ENCODE results near the gene FCHO2. TPM values are rescaled to one million over a fixed set of nuclear protein-coding genes. Genes with fewer than 3 reads are reported as not detected.
"Not testable (repeated sequence)": the region's sequence is repeated elsewhere in the genome, so short reads cannot be mapped to it uniquely, and the experiment has no call there.

Gene FCHO2
- total RNA-seq, 4 donors from 2014 or later, result 30.2 to 41.8 (median 36.6) TPM

GRCh38 chr5:73022471-73023169 is 66.8 kb downstream of the FCHO2 start:
- 20 to 55% methylated on average over 4 of the region's 4 CpGs for WGBS, 2 donors
- DNase-seq, result no peak

GRCh38 chr5:73024946-73025544 is 69.2 kb downstream of the FCHO2 start:
- WGBS, 2 donors, result 93 to 94% methylated on average over 9 of the region's 9 CpGs
- H3K9me3 ChIP-seq; H3K4me3 ChIP-seq; intact Hi-C loops (cut with DNase I); H3K27ac ChIP-seq; H3K27me3 ChIP-seq; DNase-seq: not testable (repeated sequence)
- H3K36me3 ChIP-seq, result peaks cover 0 to 59% (median 6%) of the 10 kb centered on the region in 3 donors
- H3K4me1 ChIP-seq, result peaks cover 0 to 13% (median 5%) of the 10 kb centered on the region in 3 donors

More at GRCh38 chr5:73022471-73023169, 66.8 kb downstream of the FCHO2 start:
- Histone ChIP-seq H3K4me1 (peaks cover 0 to 28% (median 5%) of the 10 kb centered on the region in 3 donors), H3K9me3 (no peaks in the 10 kb centered on the region), H3K27ac (peak overlapping the region in 2 of 4 donors; percentile 7 to 40), H3K36me3 (peaks cover 0 to 61% (median 6%) of the 10 kb centered on the region in 3 donors), H3K27me3 (no peaks in the 10 kb centered on the region), H3K4me3 (no peak overlapping the region)
- TF ChIP-seq CTCF (IDR thresholded peaks at IDR 0.05), result no peak
- no peak for TF ChIP-seq POLR2A (IDR thresholded peaks at IDR 0.05)
- intact Hi-C loops (cut with DNase I), result no loop called here

GRCh38 chr5:73027361-73027760 is 71.5 kb downstream of the FCHO2 start:
- TF ChIP-seq POLR2A (IDR thresholded peaks at IDR 0.05), result no peak
- peak in 2 of 6 experiments; percentile 12 to 42 for TF ChIP-seq CTCF (IDR thresholded peaks at IDR 0.05)
- DNase-seq, result no peak
- Histone ChIP-seq H3K4me1 (peaks cover 0 to 31% (median 4%) of the 10 kb centered on the region in 3 donors), H3K27me3 (no peaks in the 10 kb centered on the region), H3K36me3 (peaks cover 0 to 46% (median 6%) of the 10 kb centered on the region in 3 donors), H3K4me3 (no peak overlapping the region), H3K27ac (no peak overlapping the region), H3K9me3 (no peaks in the 10 kb centered on the region)
- 73 to 89% methylated on average over 2 of the region's 2 CpGs for WGBS, 2 donors
- intact Hi-C loops (cut with DNase I), result no loop called here

- Histone ChIP-seq H3K36me3 (peaks cover 0 to 46% (median 6%) of the 10 kb centered on the region in 3 donors), H3K4me3 (no peak overlapping the region), H3K4me1 (peaks cover 0 to 27% (median 3%) of the 10 kb centered on the region in 3 donors), H3K27ac (no peak overlapping the region), H3K27me3 (no peaks in the 10 kb centered on the region), H3K9me3 (no peaks in the 10 kb centered on the region)
- no peak for TF ChIP-seq CTCF (IDR thresholded peaks at IDR 0.05)
- TF ChIP-seq POLR2A (IDR thresholded peaks at IDR 0.05), result no peak
- DNase-seq, result no peak
- intact Hi-C loops (cut with DNase I), result no loop called here
- WGBS, 2 donors, result 83 to 88% methylated on average over 4 of the region's 4 CpGs
Observed at GRCh38 chr5:73027816-73028215, 72.0 kb downstream of the FCHO2 start.

- no peak for TF ChIP-seq CTCF (IDR thresholded peaks at IDR 0.05)
- TF ChIP-seq POLR2A (IDR thresholded peaks at IDR 0.05), result no peak
- Histone ChIP-seq H3K9me3 (no peaks in the 10 kb centered on the region), H3K27ac (no peak overlapping the region), H3K27me3 (no peaks in the 10 kb centered on the region), H3K36me3 (peaks cover 0 to 46% (median 6%) of the 10 kb centered on the region in 3 donors), H3K4me3 (no peak overlapping the region), H3K4me1 (peaks cover 0 to 24% (median 3%) of the 10 kb centered on the region in 3 donors)
- intact Hi-C loops (cut with DNase I), result no loop called here
- 73 to 89% methylated on average over 1 of the region's 1 CpG for WGBS, 2 donors
- DNase-seq, result no peak
Observed at GRCh38 chr5:73028991-73029595, 73.3 kb downstream of the FCHO2 start.
